GM23338 (cell line): ENCODE results near the gene CDH4. TPM values are rescaled to one million over a fixed set of nuclear protein-coding genes. Genes with fewer than 3 reads are reported as not detected.

Experiments
- ATAC-seq: fragments of 200-7000 bp; cut with Tn5 transposase; 3 replicates; pipeline ENCODE4 v1.9.1; 2020
- DNase-seq: peaks from one replicate; pipeline ENCODE4 v3.0.0-alpha.2; 2015; ENCODE audit warnings: low spot score
- H2AFZ ChIP-seq: fragments of 200-600 bp; sonication (generic); 2 replicates; pipeline ENCODE4 v1.8.0; 2016; ENCODE audit warnings: antibody characterized with exemption, mild to moderate bottlenecking, moderate library complexity
- H3F3A ChIP-seq: fragments of 200-600 bp; sonication (generic); replicated peaks from 2 replicates; pipeline ENCODE4 v1.8.0; 2017; ENCODE audit warnings: antibody characterized with exemption, mixed run types, low read depth
- H3K27ac ChIP-seq: fragments of 200-600 bp; sonication (generic); 2 replicates; pipeline ENCODE4 v1.6.1; 2016; ENCODE audit warnings: low read depth
- H3K27me3 ChIP-seq: fragments of 200-600 bp; sonication (generic); 2 replicates; pipeline ENCODE4 v1.8.0; 2016; ENCODE audit warnings: mild to moderate bottlenecking, mixed run types, moderate library complexity; ENCODE audit not compliant: insufficient read depth
- H3K36me3 ChIP-seq: fragments of 200-600 bp; sonication (generic); 2 replicates; pipeline ENCODE4 v1.8.0; 2016; ENCODE audit warnings: mild to moderate bottlenecking; ENCODE audit not compliant: insufficient read depth
- H3K4me1 ChIP-seq: fragments of 200-600 bp; sonication (generic); 2 replicates; pipeline ENCODE4 v1.8.0; 2016; ENCODE audit warnings: mild to moderate bottlenecking, moderate library complexity; ENCODE audit not compliant: insufficient read depth
- H3K4me2 ChIP-seq: fragments of 200-600 bp; sonication (generic); 2 replicates; pipeline ENCODE4 v1.7.1; 2017; ENCODE audit warnings: mixed run types
- H3K4me3 ChIP-seq: fragments of 200-600 bp; sonication (generic); 2 replicates; pipeline ENCODE4 v1.6.1; 2016; ENCODE audit warnings: mixed run types
- H3K79me2 ChIP-seq: fragments of 200-600 bp; sonication (generic); replicated peaks from 2 replicates; pipeline ENCODE4 v1.8.0; 2017; ENCODE audit warnings: mild to moderate bottlenecking; ENCODE audit not compliant: insufficient read depth
- H3K9me2 ChIP-seq: fragments of 200-600 bp; sonication (generic); 2 replicates; pipeline ENCODE4 v1.8.0; 2017; ENCODE audit not compliant: insufficient read depth
- H4K20me1 ChIP-seq: fragments of 200-600 bp; sonication (generic); replicated peaks from 2 replicates; pipeline ENCODE4 v1.8.0; 2017; ENCODE audit warnings: mild to moderate bottlenecking; ENCODE audit not compliant: insufficient read depth
- H3K27ac Mint-ChIP-seq: 2 replicates; pipeline ENCODE4 v1.8.0; 2020; ENCODE audit warnings: inconsistent platforms, mild to moderate bottlenecking, moderate library complexity, mixed read lengths
- H3K27me3 Mint-ChIP-seq: 3 replicates; pipeline ENCODE4 v1.8.0; 2022; ENCODE audit warnings: low read depth, mild to moderate bottlenecking, moderate library complexity, mixed read lengths, inconsistent platforms; ENCODE audit not compliant: insufficient read depth, poor library complexity
- H3K36me3 Mint-ChIP-seq: 3 replicates; pipeline ENCODE4 v1.8.0; 2021; ENCODE audit warnings: low read depth, mild to moderate bottlenecking, inconsistent platforms, moderate library complexity, mixed read lengths
- H3K4me1 Mint-ChIP-seq: 3 replicates; pipeline ENCODE4 v1.8.0; 2020; ENCODE audit warnings: mild to moderate bottlenecking, inconsistent platforms, mixed read lengths
- H3K4me3 Mint-ChIP-seq: 3 replicates; pipeline ENCODE4 v1.8.0; 2021; ENCODE audit warnings: moderate library complexity, mild to moderate bottlenecking, inconsistent platforms, mixed read lengths
- H3K9me3 Mint-ChIP-seq: 3 replicates; pipeline ENCODE4 v1.8.0; 2020; ENCODE audit warnings: moderate library complexity, mild to moderate bottlenecking, inconsistent platforms, mixed read lengths
- CREB1 ChIP-seq: fragments of 250-450 bp; sonication (Bioruptor Pico); IDR thresholded peaks from 2 replicates; pipeline ENCODE4 v1.5.0; 2020; ENCODE audit warnings: low read depth, mild to moderate bottlenecking, moderate library complexity
- EZH2 ChIP-seq: fragments of 200-600 bp; sonication (generic); IDR thresholded peaks from one replicate; pipeline ENCODE4 v1.8.0; 2017; ENCODE audit warnings: antibody characterized with exemption, mild to moderate bottlenecking, low read depth; ENCODE audit not compliant: unreplicated experiment
- EZH2phosphoT487 ChIP-seq: fragments of 200-600 bp; sonication (generic); IDR thresholded peaks from one replicate; pipeline ENCODE4 v1.8.1; 2018; ENCODE audit warnings: antibody characterized with exemption; ENCODE audit not compliant: unreplicated experiment
- JUNB ChIP-seq: IDR thresholded peaks from one replicate; pipeline ENCODE4 v1.6.1; 2016; ENCODE audit warnings: antibody characterized with exemption; ENCODE audit not compliant: unreplicated experiment
- NANOG ChIP-seq: IDR thresholded peaks from 2 replicates; pipeline ENCODE4 v1.6.1; 2016; ENCODE audit warnings: antibody characterized with exemption, borderline replicate concordance
- POLR2AphosphoS5 ChIP-seq: IDR thresholded peaks from 2 replicates; pipeline ENCODE4 v1.6.1; 2016; ENCODE audit warnings: antibody characterized with exemption, low read depth
- STAT1 ChIP-seq: IDR thresholded peaks from one replicate; pipeline ENCODE4 v1.6.1; 2016; ENCODE audit warnings: antibody characterized with exemption; ENCODE audit not compliant: unreplicated experiment
- ZNF114 ChIP-seq: fragments of 250-450 bp; sonication (Bioruptor Pico); IDR thresholded peaks from 2 replicates; pipeline ENCODE4 v1.5.0; 2020; ENCODE audit warnings: mild to moderate bottlenecking, moderate library complexity
- ZNF331 ChIP-seq: fragments of 250-450 bp; sonication (Bioruptor Pico); IDR thresholded peaks from 2 replicates; pipeline ENCODE4 v1.5.0; 2020; ENCODE audit warnings: low read depth, mild to moderate bottlenecking, moderate library complexity
- polyA plus RNA-seq: library from polyadenylated mRNA; unstranded; fragments of >200 nt; fragmentation: Nextera tagmentation; extraction: Ambion mirVana; gene quantifications from 2 replicates; pipeline ENCODE4 v1.2.1, GENCODE V29; 2016
- total RNA-seq: library from RNA; depleted of rRNA; stranded (reverse); fragments of >200 nt; shearing (Covaris generic); gene quantifications from 2 replicates; pipeline ENCODE4 v1.2.3, GENCODE V29; 2014
- TF ChIP-seq, protein P1 (sequence below): IDR thresholded peaks from one replicate; pipeline ENCODE4 v1.6.1; 2018; ENCODE audit warnings: antibody characterized with exemption; ENCODE audit not compliant: unreplicated experiment
- TF ChIP-seq, protein P2 (sequence below): fragments of 250-450 bp; sonication (Bioruptor Pico); IDR thresholded peaks from 2 replicates; pipeline ENCODE4 v1.5.0; 2020; ENCODE audit warnings: mild to moderate bottlenecking, moderate library complexity

Gene CDH4
- total and polyA plus RNA-seq, 2 experiments from 2014 or later = 1.2 to 4.2 TPM

DNA sequence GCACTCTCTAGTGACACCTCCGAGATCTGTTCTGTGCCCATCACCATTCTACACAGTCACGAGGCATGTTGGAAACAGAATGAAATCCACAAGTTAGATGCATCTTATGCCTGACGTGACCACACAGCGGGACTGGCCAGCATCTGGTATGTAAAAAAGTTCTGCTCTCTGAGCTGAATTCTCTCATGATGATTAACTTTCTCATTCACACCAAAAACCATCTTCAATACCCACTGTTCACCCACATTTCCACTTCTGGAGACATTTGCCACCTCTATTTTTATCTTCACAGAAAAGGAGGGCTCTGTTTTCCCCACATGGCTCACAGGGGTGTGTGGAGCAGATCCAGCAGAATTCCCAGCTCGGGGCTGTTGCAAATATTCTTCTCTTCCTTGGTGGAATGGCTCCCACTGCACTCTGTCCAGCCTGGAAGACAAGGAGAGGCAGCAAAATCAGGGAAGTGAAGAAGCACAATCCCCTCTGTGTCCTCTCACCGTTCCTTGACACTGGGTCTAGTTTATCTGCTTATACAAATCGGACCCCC lies 510.2 kb downstream of the CDH4 start:
- ATAC-seq (no peak), DNase-seq (no peak)
- no peaks in the 10 kb centered on the region for H3K4me1 ChIP-seq
- no peak overlapping the region for H3K4me3 Mint-ChIP-seq
- TF ChIP-seq POLR2AphosphoS5 = no peak
- no peak for TF ChIP-seq EZH2
- TF ChIP-seq STAT1 = no peak
- H3F3A ChIP-seq = no peaks in the 10 kb centered on the region
- no peak overlapping the region for H3K27ac Mint-ChIP-seq
- no peaks in the 10 kb centered on the region for H3K79me2 ChIP-seq
- no peak overlapping the region for H3K27ac ChIP-seq
- no peak overlapping the region for H2AFZ ChIP-seq
- H3K9me2 ChIP-seq = no peaks in the 10 kb centered on the region
- no peaks in the 10 kb centered on the region for H3K27me3 ChIP-seq
- H3K4me2 ChIP-seq = no peak overlapping the region
- peaks cover 9% of the 10 kb centered on the region for H3K27me3 Mint-ChIP-seq
- H4K20me1 ChIP-seq = no peaks in the 10 kb centered on the region
- H3K36me3 ChIP-seq = no peaks in the 10 kb centered on the region
- H3K4me1 Mint-ChIP-seq = peaks cover 2% of the 10 kb centered on the region
- H3K9me3 Mint-ChIP-seq = no peaks in the 10 kb centered on the region
- no peaks in the 10 kb centered on the region for H3K36me3 Mint-ChIP-seq
- no peak overlapping the region for H3K4me3 ChIP-seq

DNA sequence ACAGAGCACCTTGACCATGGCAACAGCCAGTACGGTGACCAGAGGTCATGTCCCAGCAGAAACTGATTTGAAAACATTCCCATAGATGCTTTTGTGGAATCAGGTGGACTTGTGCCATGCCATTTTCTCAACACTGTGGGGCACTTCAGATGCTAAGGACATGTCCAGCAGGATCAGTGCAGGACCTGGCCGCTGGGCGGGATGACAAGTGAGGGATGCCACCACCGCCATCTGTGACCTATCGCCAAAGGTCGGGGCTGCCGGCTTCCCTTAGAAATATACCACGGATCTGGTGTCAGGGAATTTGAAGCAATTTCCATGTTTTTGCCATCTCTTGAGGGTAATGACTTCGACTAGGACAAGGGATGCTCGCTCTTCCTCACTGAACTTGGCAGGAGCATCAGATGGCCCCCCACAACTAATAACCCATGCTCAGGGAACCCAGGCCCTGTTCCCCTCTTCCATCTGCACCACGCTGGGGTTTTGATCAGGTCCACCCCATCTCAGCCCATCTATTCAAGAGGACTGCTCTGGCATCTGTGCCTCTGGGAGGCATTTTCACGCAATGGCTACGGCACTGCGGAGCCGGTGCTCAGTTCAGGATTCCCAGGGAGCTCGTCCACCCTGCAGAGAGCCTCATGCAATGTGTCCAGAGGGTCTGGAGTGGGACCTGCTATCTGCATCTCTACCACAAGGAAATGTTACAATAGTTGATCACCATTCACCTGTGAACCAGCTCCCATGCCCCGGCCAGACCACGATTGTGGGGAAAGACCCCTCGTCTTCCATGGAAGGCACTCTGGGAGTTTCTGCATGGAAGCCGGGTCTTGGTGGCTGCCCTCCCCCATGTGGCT lies 511.1 kb downstream of the CDH4 start:
- ATAC-seq (no peak), DNase-seq (no peak)
- Mint-ChIP-seq H3K27me3 (peaks cover 8% of the 10 kb centered on the region), H3K27ac (no peak overlapping the region; the same call in 1 of the 2 replicates), H3K9me3 (no peaks in the 10 kb centered on the region), H3K36me3 (no peaks in the 10 kb centered on the region), H3K4me3 (no peak overlapping the region), H3K4me1 (peaks cover 2% of the 10 kb centered on the region; the same call in 2 of the 3 replicates)
- no peaks in the 10 kb centered on the region for H3K4me1 ChIP-seq
- no peaks in the 10 kb centered on the region for H3K27me3 ChIP-seq
- no peaks in the 10 kb centered on the region for H4K20me1 ChIP-seq
- H3K27ac ChIP-seq = no peak overlapping the region
- H3K4me2 ChIP-seq = no peak overlapping the region
- no peak overlapping the region for H3K4me3 ChIP-seq
- H3K79me2 ChIP-seq = no peaks in the 10 kb centered on the region
- no peak overlapping the region for H2AFZ ChIP-seq
- H3K36me3 ChIP-seq = no peaks in the 10 kb centered on the region
- no peaks in the 10 kb centered on the region for H3K9me2 ChIP-seq
- no peaks in the 10 kb centered on the region for H3F3A ChIP-seq
- TF ChIP-seq EZH2phosphoT487 = no peak
- TF ChIP-seq, protein P1, sequence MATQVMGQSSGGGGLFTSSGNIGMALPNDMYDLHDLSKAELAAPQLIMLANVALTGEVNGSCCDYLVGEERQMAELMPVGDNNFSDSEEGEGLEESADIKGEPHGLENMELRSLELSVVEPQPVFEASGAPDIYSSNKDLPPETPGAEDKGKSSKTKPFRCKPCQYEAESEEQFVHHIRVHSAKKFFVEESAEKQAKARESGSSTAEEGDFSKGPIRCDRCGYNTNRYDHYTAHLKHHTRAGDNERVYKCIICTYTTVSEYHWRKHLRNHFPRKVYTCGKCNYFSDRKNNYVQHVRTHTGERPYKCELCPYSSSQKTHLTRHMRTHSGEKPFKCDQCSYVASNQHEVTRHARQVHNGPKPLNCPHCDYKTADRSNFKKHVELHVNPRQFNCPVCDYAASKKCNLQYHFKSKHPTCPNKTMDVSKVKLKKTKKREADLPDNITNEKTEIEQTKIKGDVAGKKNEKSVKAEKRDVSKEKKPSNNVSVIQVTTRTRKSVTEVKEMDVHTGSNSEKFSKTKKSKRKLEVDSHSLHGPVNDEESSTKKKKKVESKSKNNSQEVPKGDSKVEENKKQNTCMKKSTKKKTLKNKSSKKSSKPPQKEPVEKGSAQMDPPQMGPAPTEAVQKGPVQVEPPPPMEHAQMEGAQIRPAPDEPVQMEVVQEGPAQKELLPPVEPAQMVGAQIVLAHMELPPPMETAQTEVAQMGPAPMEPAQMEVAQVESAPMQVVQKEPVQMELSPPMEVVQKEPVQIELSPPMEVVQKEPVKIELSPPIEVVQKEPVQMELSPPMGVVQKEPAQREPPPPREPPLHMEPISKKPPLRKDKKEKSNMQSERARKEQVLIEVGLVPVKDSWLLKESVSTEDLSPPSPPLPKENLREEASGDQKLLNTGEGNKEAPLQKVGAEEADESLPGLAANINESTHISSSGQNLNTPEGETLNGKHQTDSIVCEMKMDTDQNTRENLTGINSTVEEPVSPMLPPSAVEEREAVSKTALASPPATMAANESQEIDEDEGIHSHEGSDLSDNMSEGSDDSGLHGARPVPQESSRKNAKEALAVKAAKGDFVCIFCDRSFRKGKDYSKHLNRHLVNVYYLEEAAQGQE = no peak
- no peak for TF ChIP-seq ZNF331 (CRISPR knock-in tag)
- TF ChIP-seq, protein P2, sequence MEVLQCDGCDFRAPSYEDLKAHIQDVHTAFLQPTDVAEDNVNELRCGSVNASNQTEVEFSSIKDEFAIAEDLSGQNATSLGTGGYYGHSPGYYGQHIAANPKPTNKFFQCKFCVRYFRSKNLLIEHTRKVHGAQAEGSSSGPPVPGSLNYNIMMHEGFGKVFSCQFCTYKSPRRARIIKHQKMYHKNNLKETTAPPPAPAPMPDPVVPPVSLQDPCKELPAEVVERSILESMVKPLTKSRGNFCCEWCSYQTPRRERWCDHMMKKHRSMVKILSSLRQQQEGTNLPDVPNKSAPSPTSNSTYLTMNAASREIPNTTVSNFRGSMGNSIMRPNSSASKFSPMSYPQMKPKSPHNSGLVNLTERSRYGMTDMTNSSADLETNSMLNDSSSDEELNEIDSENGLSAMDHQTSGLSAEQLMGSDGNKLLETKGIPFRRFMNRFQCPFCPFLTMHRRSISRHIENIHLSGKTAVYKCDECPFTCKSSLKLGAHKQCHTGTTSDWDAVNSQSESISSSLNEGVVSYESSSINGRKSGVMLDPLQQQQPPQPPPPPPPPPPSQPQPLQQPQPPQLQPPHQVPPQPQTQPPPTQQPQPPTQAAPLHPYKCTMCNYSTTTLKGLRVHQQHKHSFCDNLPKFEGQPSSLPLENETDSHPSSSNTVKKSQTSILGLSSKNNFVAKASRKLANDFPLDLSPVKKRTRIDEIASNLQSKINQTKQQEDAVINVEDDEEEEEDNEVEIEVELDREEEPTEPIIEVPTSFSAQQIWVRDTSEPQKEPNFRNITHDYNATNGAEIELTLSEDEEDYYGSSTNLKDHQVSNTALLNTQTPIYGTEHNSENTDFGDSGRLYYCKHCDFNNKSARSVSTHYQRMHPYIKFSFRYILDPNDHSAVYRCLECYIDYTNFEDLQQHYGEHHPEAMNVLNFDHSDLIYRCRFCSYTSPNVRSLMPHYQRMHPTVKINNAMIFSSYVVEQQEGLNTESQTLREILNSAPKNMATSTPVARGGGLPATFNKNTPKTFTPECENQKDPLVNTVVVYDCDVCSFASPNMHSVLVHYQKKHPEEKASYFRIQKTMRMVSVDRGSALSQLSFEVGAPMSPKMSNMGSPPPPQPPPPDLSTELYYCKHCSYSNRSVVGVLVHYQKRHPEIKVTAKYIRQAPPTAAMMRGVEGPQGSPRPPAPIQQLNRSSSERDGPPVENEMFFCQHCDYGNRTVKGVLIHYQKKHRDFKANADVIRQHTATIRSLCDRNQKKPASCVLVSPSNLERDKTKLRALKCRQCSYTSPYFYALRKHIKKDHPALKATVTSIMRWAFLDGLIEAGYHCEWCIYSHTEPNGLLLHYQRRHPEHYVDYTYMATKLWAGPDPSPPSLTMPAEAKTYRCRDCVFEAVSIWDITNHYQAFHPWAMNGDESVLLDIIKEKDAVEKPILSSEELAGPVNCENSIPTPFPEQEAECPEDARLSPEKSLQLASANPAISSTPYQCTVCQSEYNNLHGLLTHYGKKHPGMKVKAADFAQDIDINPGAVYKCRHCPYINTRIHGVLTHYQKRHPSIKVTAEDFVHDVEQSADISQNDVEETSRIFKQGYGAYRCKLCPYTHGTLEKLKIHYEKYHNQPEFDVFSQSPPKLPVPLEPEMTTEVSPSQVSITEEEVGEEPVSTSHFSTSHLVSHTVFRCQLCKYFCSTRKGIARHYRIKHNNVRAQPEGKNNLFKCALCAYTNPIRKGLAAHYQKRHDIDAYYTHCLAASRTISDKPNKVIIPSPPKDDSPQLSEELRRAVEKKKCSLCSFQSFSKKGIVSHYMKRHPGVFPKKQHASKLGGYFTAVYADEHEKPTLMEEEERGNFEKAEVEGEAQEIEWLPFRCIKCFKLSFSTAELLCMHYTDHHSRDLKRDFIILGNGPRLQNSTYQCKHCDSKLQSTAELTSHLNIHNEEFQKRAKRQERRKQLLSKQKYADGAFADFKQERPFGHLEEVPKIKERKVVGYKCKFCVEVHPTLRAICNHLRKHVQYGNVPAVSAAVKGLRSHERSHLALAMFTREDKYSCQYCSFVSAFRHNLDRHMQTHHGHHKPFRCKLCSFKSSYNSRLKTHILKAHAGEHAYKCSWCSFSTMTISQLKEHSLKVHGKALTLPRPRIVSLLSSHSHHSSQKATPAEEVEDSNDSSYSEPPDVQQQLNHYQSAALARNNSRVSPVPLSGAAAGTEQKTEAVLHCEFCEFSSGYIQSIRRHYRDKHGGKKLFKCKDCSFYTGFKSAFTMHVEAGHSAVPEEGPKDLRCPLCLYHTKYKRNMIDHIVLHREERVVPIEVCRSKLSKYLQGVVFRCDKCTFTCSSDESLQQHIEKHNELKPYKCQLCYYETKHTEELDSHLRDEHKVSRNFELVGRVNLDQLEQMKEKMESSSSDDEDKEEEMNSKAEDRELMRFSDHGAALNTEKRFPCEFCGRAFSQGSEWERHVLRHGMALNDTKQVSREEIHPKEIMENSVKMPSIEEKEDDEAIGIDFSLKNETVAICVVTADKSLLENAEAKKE (CRISPR knock-in tag) = no peak
- no peak for TF ChIP-seq NANOG
- TF ChIP-seq ZNF114 (CRISPR knock-in tag) = no peak
- no peak for TF ChIP-seq POLR2AphosphoS5
- TF ChIP-seq STAT1 = no peak
- TF ChIP-seq CREB1 (CRISPR knock-in tag) = no peak
- no peak for TF ChIP-seq JUNB
- no peak for TF ChIP-seq EZH2
